ENCODE measurements around the gene ADAMTS13. TPM values are rescaled to one million over a fixed set of nuclear protein-coding genes. Genes with fewer than 3 reads are reported as not detected.

ADAMTS13 gene
- total RNA-seq, 1 donor from 2014 or later: 12.9 TPM

GRCh38 chr9:133474215-133474614 is 52.0 kb downstream of the ADAMTS13 start:
- H3K36me3 Mint-ChIP-seq: no peaks in the 10 kb centered on the region
- H3K4me3 Mint-ChIP-seq: no peak overlapping the region
- no peaks in the 10 kb centered on the region for H3K27me3 Mint-ChIP-seq
- no peak for DNase-seq (ENCODE audit: extremely low spot score, unreplicated experiment)
- TF ChIP-seq CTCF (conservative IDR thresholded peaks at IDR 0.05): no peak
- no peak overlapping the region for H3K27ac Mint-ChIP-seq
- peaks cover 3% of the 10 kb centered on the region for H3K4me1 Mint-ChIP-seq (ENCODE audit: unreplicated experiment)
- no peaks in the 10 kb centered on the region for H3K9me3 Mint-ChIP-seq

GRCh38 chr9:133474853-133475252 is 52.7 kb downstream of the ADAMTS13 start:
- no peak overlapping the region for H3K27ac Mint-ChIP-seq
- H3K9me3 Mint-ChIP-seq: no peaks in the 10 kb centered on the region
- H3K36me3 Mint-ChIP-seq: no peaks in the 10 kb centered on the region
- TF ChIP-seq CTCF (conservative IDR thresholded peaks at IDR 0.05): no peak
- H3K27me3 Mint-ChIP-seq: no peaks in the 10 kb centered on the region
- no peak for DNase-seq (ENCODE audit: extremely low spot score, unreplicated experiment)
- peaks cover 3% of the 10 kb centered on the region for H3K4me1 Mint-ChIP-seq (ENCODE audit: unreplicated experiment)
- no peak overlapping the region for H3K4me3 Mint-ChIP-seq

GRCh38 chr9:133475292-133476012 is 53.3 kb downstream of the ADAMTS13 start:
- no peaks in the 10 kb centered on the region for H3K36me3 Mint-ChIP-seq
- H3K4me1 Mint-ChIP-seq (ENCODE audit: unreplicated experiment): peaks cover 3% of the 10 kb centered on the region
- no peak for DNase-seq (ENCODE audit: extremely low spot score, unreplicated experiment)
- H3K27ac Mint-ChIP-seq: no peak overlapping the region
- TF ChIP-seq CTCF (conservative IDR thresholded peaks at IDR 0.05): no peak
- H3K27me3 Mint-ChIP-seq: no peaks in the 10 kb centered on the region
- no peak overlapping the region for H3K4me3 Mint-ChIP-seq
- no peaks in the 10 kb centered on the region for H3K9me3 Mint-ChIP-seq

GRCh38 chr9:133476036-133476931 is 54.1 kb downstream of the ADAMTS13 start:
- TF ChIP-seq CTCF (conservative IDR thresholded peaks at IDR 0.05): no peak
- Mint-ChIP-seq H3K36me3 (no peaks in the 10 kb centered on the region), H3K9me3 (no peaks in the 10 kb centered on the region), H3K4me3 (peak overlapping the region; percentile 14), H3K27ac (no peak overlapping the region), H3K27me3 (no peaks in the 10 kb centered on the region), H3K4me1 (ENCODE audit: unreplicated experiment) (no peaks in the 10 kb centered on the region)
- DNase-seq (ENCODE audit: extremely low spot score, unreplicated experiment): no peak

- TF ChIP-seq CTCF (conservative IDR thresholded peaks at IDR 0.05): no peak
- Mint-ChIP-seq H3K27me3 (no peaks in the 10 kb centered on the region), H3K4me3 (no peak overlapping the region), H3K4me1 (ENCODE audit: unreplicated experiment) (no peaks in the 10 kb centered on the region), H3K27ac (no peak overlapping the region), H3K36me3 (no peaks in the 10 kb centered on the region), H3K9me3 (no peaks in the 10 kb centered on the region)
- DNase-seq (ENCODE audit: extremely low spot score, unreplicated experiment): no peak
Measured at GRCh38 chr9:133476941-133477340, 54.8 kb downstream of the ADAMTS13 start.

Data from type B pancreatic cell (in vitro differentiated cells).